HG03469 (cell line): ENCODE results near the gene PRDM2.

Experiments
- ATAC-seq: cut with Tn5 transposase; IDR thresholded peaks from one replicate; pipeline ENCODE4 v1.9.1; 2021; ENCODE audit warnings: mild to moderate bottlenecking, moderate library complexity, moderate number of reproducible peaks; ENCODE audit not compliant: unreplicated experiment

Gene PRDM2

GRCh38 chr1:13760921-13761320 lies 60.9 kb downstream of the PRDM2 start:
- ATAC-seq: no peak

- no peak for ATAC-seq
Measured at GRCh38 chr1:13761883-13762282, 61.9 kb downstream of the PRDM2 start.

- ATAC-seq: no peak
Measured at GRCh38 chr1:13762642-13763041, 62.7 kb downstream of the PRDM2 start.

- no peak for ATAC-seq
Measured at GRCh38 chr1:13763222-13763621, 63.2 kb downstream of the PRDM2 start.

GRCh38 chr1:13763991-13764390 lies 64.0 kb downstream of the PRDM2 start:
- ATAC-seq: no peak

- no peak for ATAC-seq
Measured at GRCh38 chr1:13764588-13765332, 64.8 kb downstream of the PRDM2 start.

- no peak for ATAC-seq
Measured at GRCh38 chr1:13766592-13767564, 66.9 kb downstream of the PRDM2 start.

GRCh38 chr1:13769212-13769611 lies 69.2 kb downstream of the PRDM2 start:
- ATAC-seq: no peak

- no peak for ATAC-seq
Measured at GRCh38 chr1:13769830-13770229, 69.8 kb downstream of the PRDM2 start.

- ATAC-seq: no peak
Measured at GRCh38 chr1:13770743-13771142, 70.8 kb downstream of the PRDM2 start.

- no peak for ATAC-seq
Measured at GRCh38 chr1:13771745-13772144, 71.8 kb downstream of the PRDM2 start.

- no peak for ATAC-seq
Measured at GRCh38 chr1:13772271-13772670, 72.3 kb downstream of the PRDM2 start.

- ATAC-seq: no peak
Measured at GRCh38 chr1:13774121-13774520, 74.1 kb downstream of the PRDM2 start.

GRCh38 chr1:13775459-13775858 lies 75.5 kb downstream of the PRDM2 start:
- ATAC-seq: no peak

GRCh38 chr1:13775916-13776315 lies 75.9 kb downstream of the PRDM2 start:
- ATAC-seq: no peak

- no peak for ATAC-seq
Measured at GRCh38 chr1:13778431-13778830, 78.4 kb downstream of the PRDM2 start.

GRCh38 chr1:13779930-13780329 lies 79.9 kb downstream of the PRDM2 start:
- no peak for ATAC-seq

GRCh38 chr1:13780780-13781179 lies 80.8 kb downstream of the PRDM2 start:
- no peak for ATAC-seq

GRCh38 chr1:13781228-13781627 lies 81.2 kb downstream of the PRDM2 start:
- ATAC-seq: no peak

- no peak for ATAC-seq
Measured at GRCh38 chr1:13781907-13782633, 82.1 kb downstream of the PRDM2 start.

GRCh38 chr1:13782634-13783360 lies 82.8 kb downstream of the PRDM2 start:
- ATAC-seq: no peak
